Ishikawa (cell line): Measurements from ENCODE around the gene RPL13.

Experiments used
- CEBPB ChIP-seq: IDR thresholded peaks from 2 replicates; pipeline ENCODE4 v1.6.1; 2012
- CREB1 ChIP-seq: IDR thresholded peaks from 2 replicates; pipeline ENCODE4 v1.6.1; 2012; ENCODE audit warnings: low read depth
- EP300 ChIP-seq: IDR thresholded peaks from 2 replicates; pipeline ENCODE4 v1.6.1; 2012; ENCODE audit warnings: borderline replicate concordance
- FOXM1 ChIP-seq: IDR thresholded peaks from 2 replicates; pipeline ENCODE4 v1.6.1; 2012; ENCODE audit warnings: low read depth, borderline replicate concordance
- MAX ChIP-seq: IDR thresholded peaks from 2 replicates; pipeline ENCODE4 v1.6.1; 2012
- RAD21 ChIP-seq: IDR thresholded peaks from 2 replicates; pipeline ENCODE4 v1.6.1; 2012; ENCODE audit warnings: low read depth
- TAF1 ChIP-seq: IDR thresholded peaks from 2 replicates; pipeline ENCODE4 v1.6.1; 2012; ENCODE audit warnings: low read depth, mild to moderate bottlenecking
- YY1 ChIP-seq: IDR thresholded peaks from 2 replicates; pipeline ENCODE4 v1.6.1; 2012; ENCODE audit warnings: low read depth
- ZBTB7A ChIP-seq: IDR thresholded peaks from 2 replicates; pipeline ENCODE4 v1.6.1; 2012; ENCODE audit warnings: low read depth

- TF ChIP-seq CEBPB, result no peak
- no peak for TF ChIP-seq EP300
- no peak for TF ChIP-seq ZBTB7A
- no peak for TF ChIP-seq CREB1
- no peak for TF ChIP-seq MAX
- TF ChIP-seq RAD21, result no peak
- no peak for TF ChIP-seq YY1
- TF ChIP-seq FOXM1, result no peak
- TF ChIP-seq TAF1, result no peak
Observed at GRCh38 chr16:89613231-89613953, 52.9 kb downstream of the RPL13 start, which contains the start of gene DPEP1.
